Stimulated activated naive CD4-positive, alpha-beta T cell treated with Interleukin-2 at 50 U/mL for 16 hours (primary cell): ENCODE measurements around the gene GPSM1.

Experiments
- DNase-seq: peaks from one replicate; lab custom pipeline; 2025; lab: John Stamatoyannopoulos, UW

GPSM1 gene

GRCh38 chr9:136332482-136332983, 5.2 kb downstream of the GPSM1 start:
- DNase-seq: no peak

DNA sequence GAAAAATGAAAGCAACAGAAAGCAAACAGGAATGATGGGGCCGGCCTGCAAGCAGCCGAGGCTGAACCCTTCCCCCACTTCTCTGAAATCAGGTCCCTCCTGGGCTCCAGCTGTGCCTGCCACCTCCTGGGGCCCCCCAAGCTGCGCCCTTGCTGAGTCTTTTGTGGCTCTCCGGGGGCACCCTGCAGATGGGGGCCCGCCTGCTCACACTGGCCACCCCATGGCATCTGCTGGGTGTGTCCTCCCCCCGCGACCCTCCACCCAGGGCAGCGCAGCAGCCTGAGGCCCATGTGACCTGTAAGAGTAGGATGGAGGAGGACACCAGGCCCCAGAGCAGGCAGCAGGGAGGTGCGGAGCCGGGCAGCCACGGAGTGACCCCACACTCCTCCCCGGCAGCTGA, 5.7 kb downstream of the GPSM1 start:
- no peak for DNase-seq

DNA sequence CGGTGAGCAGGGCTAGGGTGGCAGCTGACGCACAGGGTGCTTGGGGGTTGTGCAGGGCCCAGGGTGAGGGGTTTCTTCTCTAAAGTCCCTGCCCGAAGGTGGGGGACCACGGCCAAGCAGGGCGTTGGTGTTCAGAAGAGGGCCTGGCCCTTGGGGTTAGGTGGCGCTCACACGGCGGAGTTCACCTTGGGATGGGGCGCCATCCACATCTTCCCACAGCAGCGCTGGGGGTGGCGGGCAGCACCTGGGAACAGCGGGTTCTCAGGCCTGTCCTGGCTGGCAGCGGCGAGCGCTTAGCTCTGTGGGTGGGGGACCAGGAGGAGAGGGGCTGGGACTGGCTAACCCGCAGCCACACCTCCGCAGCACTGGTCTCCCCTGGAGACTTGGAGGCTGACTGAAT, 6.1 kb downstream of the GPSM1 start:
- DNase-seq: no peak

GRCh38 chr9:136334541-136334940, 7.2 kb downstream of the GPSM1 start:
- DNase-seq: no peak

- no peak for DNase-seq
Observed at GRCh38 chr9:136335296-136336155, 8.2 kb downstream of the GPSM1 start.

DNA sequence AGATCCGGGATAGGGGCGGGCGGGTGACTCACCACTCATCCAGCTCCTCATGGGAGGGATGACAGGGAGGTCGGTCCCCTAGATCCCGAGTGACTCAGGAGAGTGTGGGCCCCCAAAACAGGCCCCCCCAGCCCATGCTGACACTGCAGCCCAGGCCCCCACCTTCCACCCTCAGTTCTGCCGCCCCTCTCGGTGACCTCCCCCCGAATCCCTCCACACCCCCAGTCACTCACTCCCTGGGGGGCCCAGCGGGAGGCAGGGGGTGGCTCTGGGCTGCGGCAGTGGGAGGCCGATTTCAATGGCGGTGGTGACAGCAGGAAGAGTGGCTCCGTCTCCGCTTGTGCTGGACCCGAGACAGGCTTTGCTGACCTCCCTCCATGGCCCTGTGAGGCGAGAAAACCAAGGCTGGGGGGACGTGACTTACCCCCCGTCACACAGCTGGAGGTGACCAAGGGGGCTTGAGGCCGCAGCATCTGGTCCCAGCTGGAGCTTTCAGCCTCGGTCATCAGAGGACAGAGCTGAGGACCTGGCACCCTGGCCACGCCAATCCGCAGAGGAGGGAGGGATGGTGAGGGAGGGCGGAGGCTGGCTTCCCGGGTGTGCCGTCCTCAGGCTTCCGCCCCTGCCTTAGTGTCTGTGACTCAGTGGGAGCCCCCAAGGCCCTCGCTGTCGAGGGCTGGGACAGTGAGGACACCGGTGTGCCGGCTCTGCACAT, 9.0 kb downstream of the GPSM1 start:
- DNase-seq: no peak

- DNase-seq: no peak
Observed at GRCh38 chr9:136336881-136337280, 9.5 kb downstream of the GPSM1 start.

DNA sequence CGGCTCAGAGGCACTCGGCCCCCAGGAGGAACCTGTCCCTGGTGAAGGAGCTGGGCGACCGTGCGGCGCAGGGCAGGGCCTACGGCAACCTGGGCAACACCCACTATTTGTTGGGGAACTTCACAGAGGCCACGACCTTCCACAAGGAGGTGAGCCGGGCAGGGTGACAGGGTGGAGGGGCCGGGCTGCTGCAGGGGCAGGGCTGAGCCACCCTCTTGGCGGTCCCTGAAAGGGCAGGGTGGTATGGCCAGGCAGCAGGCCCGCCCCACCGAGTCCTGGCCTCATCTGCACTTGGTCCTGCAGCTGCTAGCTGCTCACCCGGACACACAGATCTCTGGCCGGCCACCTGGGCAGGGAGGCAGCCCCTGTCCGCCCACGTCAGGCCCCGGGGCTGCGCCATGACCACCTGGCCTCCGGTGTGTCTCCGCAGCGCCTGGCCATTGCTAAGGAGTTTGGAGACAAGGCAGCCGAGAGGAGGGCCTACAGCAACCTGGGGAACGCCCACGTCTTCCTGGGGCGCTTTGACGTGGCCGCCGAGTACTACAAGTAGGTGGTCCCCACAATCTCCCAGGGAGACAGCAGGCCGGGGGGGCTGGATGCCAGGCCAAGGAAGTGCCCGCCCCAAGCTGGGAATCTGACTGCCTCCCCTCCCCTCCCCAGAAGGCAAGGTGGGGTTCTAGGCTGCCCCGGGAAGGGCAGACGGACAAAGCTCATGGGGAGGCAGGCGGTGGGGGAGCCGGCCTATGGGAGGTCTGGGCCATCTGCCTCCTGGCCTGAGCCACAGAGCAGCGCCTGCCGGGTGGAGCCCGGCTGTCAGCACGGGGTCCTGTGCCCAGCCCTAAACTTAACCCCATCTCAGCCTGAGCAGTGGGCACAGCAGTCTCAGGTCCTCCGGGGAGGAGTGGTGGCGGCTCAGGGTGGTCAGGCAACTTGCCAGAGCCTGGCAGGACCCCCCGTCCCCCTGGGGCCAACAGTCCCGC, 10.4 kb downstream of the GPSM1 start:
- no peak for DNase-seq

DNA sequence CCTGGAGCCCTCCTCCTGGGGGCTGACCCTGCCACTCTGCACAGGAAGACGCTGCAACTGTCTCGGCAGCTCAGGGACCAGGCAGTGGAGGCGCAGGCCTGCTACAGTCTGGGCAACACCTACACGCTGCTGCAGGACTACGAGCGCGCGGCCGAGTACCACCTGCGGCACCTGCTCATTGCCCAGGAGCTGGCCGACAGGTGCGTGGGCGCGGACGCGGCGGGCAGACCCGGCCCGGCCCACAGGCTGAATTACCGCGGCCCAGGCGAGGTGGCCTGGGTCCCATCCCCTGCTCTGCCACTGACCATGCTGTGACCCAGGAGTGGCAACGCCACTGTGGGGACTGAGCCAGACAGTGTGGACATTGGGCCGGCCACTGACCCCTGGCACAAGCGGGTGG, 11.2 kb downstream of the GPSM1 start:
- no peak for DNase-seq

DNA sequence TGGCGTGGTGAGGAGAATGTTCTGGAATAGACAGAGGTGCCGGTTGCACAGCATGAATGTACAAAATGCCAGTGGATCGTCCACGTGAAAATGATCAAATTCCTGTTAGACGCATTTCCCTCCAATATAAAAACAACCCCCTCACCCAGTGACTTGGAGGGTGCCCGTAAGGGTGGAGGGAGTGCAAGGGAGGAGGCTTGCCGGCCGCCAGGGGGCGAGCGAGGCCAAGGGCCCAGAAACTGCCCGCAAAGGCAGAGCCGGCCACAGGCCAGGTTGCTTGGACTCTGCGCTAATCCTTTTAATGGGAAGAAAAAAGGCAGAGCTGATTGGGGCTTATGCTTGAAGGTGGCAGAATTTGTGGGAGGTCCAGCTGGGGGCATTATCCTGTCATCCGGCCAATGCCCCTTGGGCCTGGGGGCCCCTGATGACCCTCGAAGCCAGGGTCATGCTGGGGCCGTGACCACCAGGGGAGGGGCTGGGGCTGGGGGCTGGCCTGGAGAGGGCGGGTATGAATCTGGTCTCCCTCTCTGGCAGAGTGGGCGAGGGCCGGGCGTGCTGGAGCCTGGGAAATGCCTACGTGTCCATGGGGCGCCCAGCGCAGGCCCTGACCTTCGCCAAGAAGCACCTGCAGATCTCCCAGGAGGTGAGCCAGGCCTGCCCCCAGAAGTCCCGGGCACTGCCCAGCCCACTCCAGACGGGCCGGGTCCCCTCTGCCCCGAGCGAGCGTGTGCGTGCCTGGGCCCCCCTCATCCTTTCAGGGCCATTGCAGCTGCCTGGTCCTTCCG, 12.0 kb downstream of the GPSM1 start:
- DNase-seq: peak; percentile 11

- no peak for DNase-seq
Observed at GRCh38 chr9:136339958-136340310, 12.6 kb downstream of the GPSM1 start.

DNA sequence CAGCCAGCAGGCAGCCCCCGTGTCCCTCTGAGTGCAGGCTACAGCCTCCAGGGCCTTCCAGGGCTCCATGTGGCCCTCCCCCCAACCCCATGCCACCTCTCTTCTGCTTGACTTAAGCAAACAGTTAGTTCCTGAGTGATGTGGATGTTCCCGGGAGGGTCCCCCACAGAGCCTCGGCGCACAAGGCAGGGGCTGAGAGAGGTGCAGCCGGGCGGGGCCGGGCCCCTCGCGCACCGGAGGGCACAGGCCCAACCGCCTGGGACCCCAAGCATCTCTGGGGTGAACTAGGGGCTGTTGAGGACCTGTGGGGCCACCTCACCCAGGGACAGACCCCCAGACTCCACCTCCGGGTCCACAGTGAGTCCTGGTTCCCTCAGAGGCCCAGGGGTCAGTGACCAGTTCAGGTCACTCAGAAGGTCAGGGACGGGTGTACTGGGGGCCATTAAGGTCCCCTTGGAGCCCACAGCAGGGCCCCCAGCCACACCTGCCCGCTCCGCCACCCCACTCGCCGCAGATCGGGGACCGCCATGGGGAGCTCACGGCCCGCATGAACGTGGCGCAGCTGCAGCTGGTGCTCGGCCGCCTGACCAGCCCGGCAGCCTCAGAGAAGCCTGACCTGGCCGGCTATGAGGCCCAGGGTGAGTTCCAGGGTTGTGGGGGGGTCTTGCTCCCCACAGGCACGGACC, 13.2 kb downstream of the GPSM1 start:
- DNase-seq: no peak

GRCh38 chr9:136341042-136341655, 13.8 kb downstream of the GPSM1 start:
- no peak for DNase-seq

- DNase-seq: no peak
Observed at GRCh38 chr9:136341769-136342168, 14.4 kb downstream of the GPSM1 start.

GRCh38 chr9:136342181-136343120, 15.1 kb downstream of the GPSM1 start:
- no peak for DNase-seq

DNA sequence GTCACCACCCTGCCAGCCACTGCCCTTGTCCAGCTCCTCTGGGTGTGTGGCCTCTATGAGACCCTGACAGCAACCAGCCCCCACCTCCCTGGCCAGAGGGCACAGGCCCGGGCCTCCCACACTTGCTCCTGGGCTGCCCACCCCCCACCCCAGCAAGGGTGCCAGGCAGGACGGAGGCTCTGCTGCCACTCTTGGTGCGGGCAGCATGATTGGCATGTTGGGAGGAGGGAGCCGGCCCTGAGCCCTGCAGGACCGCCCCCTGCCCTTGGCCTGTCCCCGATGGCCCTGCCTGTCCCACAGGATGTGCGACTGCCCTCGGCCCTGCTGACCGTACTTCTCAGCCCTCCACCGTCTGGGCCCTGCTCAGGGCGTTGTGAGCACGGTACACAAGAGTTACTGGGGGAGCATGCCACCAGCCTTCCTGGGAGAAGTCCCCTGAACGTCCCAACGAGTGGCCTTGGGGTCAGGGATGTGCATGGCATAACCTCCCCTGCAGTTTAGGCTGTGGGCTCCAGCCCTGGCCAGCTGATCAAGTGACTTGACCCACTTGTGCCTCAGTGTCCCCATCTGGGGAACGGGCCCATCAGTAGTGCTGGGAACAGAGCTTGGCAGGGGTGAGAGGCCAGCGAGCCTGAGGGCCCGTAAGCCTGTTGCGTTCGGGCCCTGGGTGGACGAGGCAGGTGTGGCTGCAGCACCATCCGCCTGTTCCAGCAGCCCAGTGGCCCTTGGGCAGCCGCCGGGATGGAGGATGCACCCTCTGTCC, 16.0 kb downstream of the GPSM1 start:
- DNase-seq: no peak

GRCh38 chr9:136343884-136344269, 16.5 kb downstream of the GPSM1 start:
- no peak for DNase-seq

DNA sequence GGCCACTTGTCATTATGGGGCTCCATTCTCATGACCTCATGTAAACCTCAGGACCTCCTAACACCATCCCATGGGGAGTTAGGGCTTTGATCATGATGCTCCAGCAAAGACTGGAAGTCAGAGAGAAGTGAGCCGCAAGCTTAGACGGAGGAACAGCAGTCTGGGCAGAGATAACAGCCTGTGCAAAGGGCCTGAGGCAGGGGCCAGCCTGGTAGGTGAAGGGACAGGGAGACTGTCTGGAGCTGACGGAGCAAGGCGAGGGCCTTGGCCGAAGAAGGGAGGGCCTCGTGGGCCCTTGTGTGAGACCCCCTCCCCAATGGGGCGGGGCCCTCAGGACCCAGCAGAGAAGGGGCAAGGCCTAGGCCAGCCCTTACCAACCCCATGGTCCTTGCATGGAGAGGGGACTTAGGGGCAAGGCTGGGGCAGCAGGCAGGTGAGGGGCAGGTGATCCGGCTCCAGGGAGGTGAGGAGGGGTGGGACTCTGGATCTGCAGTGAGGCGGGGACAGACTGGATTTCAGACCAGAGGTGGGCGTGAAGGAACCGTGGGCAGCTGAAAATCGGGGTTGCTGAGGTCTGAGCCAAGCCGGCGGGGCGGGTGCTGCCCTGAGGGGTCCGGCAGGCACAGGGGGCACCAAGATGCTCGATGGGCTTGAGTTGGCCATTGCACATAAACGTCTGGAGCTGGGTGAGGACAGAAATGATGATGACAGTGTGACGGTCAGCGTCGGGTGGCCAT, 17.4 kb downstream of the GPSM1 start:
- DNase-seq: no peak
